Liver (tissue), 9 donors: ENCODE data around the gene NDUFV3. TPM values are rescaled to one million over a fixed set of nuclear protein-coding genes. Genes with fewer than 3 reads are reported as not detected.

Experiments
- DNase-seq: peaks from one replicate; pipeline ENCODE4 v3.0.0-alpha.2; 2017; ENCODE audit warnings: low spot score
- H3K27ac ChIP-seq, 2 donors: one replicate each; pipeline ENCODE4 v1.7.0; 2013; ENCODE audit warnings: inconsistent platforms in 2 of 2, low read length in 2 of 2, control low read depth in 1 of 2, low read depth in 1 of 2, mild to moderate bottlenecking in 1 of 2
- H3K27me3 ChIP-seq, 4 donors: one replicate each; pipeline versions ENCODE4 v1.6.1 to v1.7.0; 2013; ENCODE audit warnings: low read length in 3 of 4, inconsistent platforms in 1 of 4, mild to moderate bottlenecking in 1 of 4, moderate library complexity in 1 of 4; ENCODE audit not compliant: control insufficient read depth in 4 of 4, insufficient read depth in 4 of 4
- H3K36me3 ChIP-seq, 4 donors: one replicate each; pipeline versions ENCODE4 v1.6.1 to v1.7.0; 2013; ENCODE audit warnings: low read length in 3 of 4, mild to moderate bottlenecking in 3 of 4, low read depth in 1 of 4, moderate library complexity in 1 of 4; ENCODE audit not compliant: control insufficient read depth in 4 of 4, insufficient read depth in 3 of 4
- H3K4me1 ChIP-seq, 4 donors: one replicate each; pipeline versions ENCODE4 v1.6.1 to v1.7.0; 2013; ENCODE audit warnings: low read length in 3 of 4, mild to moderate bottlenecking in 3 of 4, moderate library complexity in 1 of 4; ENCODE audit not compliant: control insufficient read depth in 4 of 4, insufficient read depth in 4 of 4
- H3K4me3 ChIP-seq, 3 donors: one replicate each; pipeline versions ENCODE4 v1.6.1 to v1.7.0; 2013; ENCODE audit warnings: low read length in 3 of 3, control low read depth in 1 of 3, low read depth in 1 of 3, mild to moderate bottlenecking in 1 of 3
- H3K9ac ChIP-seq, 2 donors: one replicate each; pipeline ENCODE4 v1.7.0; 2013; ENCODE audit warnings: low read length in 2 of 2, mild to moderate bottlenecking in 2 of 2, moderate library complexity in 2 of 2, control low read depth in 1 of 2, low read depth in 1 of 2
- H3K9me3 ChIP-seq, 4 donors: one replicate each; pipeline versions ENCODE4 v1.6.1 to v1.7.0; 2013; ENCODE audit warnings: low read length in 3 of 4; ENCODE audit not compliant: control insufficient read depth in 4 of 4
- EGR1 ChIP-seq, 2 donors: IDR thresholded peaks; 2 replicates each; pipeline ENCODE4 v1.6.1; 2016 to 2018; ENCODE audit warnings: antibody characterized with exemption in 2 of 2, low read depth in 2 of 2
- FOXA2 ChIP-seq: IDR thresholded peaks from 2 replicates; pipeline ENCODE4 v1.6.1; 2016; ENCODE audit warnings: antibody characterized with exemption
- GABPA ChIP-seq, 2 donors: IDR thresholded peaks in 1 of 2; conservative IDR thresholded peaks in 1 of 2; 2 replicates each; pipeline ENCODE4 v1.6.1; 2016; ENCODE audit warnings: antibody characterized with exemption in 2 of 2, mild to moderate bottlenecking in 1 of 2, moderate library complexity in 1 of 2
- HNF4A ChIP-seq, 2 donors: conservative IDR thresholded peaks; 2 replicates each; pipeline ENCODE4 v1.6.1; 2016; ENCODE audit warnings: antibody characterized with exemption in 2 of 2, mild to moderate bottlenecking in 2 of 2
- HNF4G ChIP-seq: IDR thresholded peaks from 2 replicates; pipeline ENCODE4 v1.6.1; 2016; ENCODE audit warnings: antibody characterized with exemption
- JUND ChIP-seq, 2 donors: IDR thresholded peaks; 2 replicates each; pipeline ENCODE4 v1.6.1; 2016; ENCODE audit warnings: antibody characterized with exemption in 2 of 2
- MAX ChIP-seq: IDR thresholded peaks from 2 replicates; pipeline ENCODE4 v1.6.1; 2016; ENCODE audit warnings: antibody characterized with exemption
- NR2F2 ChIP-seq: IDR thresholded peaks from 2 replicates; pipeline ENCODE4 v1.6.1; 2016; ENCODE audit warnings: antibody characterized with exemption
- RAD21 ChIP-seq, 2 donors: IDR thresholded peaks; 2 replicates each; pipeline ENCODE4 v1.6.1; 2016; ENCODE audit warnings: antibody characterized with exemption in 2 of 2, mild to moderate bottlenecking in 2 of 2
- RXRA ChIP-seq, 2 donors: IDR thresholded peaks; 2 replicates each; pipeline ENCODE4 v1.6.1; 2017 to 2018; ENCODE audit warnings: antibody characterized with exemption in 2 of 2, mild to moderate bottlenecking in 1 of 2
- SP1 ChIP-seq: IDR thresholded peaks from 2 replicates; pipeline ENCODE4 v1.6.1; 2018; ENCODE audit warnings: antibody characterized with exemption, mild to moderate bottlenecking
- TAF1 ChIP-seq: conservative IDR thresholded peaks from 2 replicates; pipeline ENCODE4 v1.6.1; 2016; ENCODE audit warnings: antibody characterized with exemption, mild to moderate bottlenecking
- YY1 ChIP-seq: IDR thresholded peaks from 2 replicates; pipeline ENCODE4 v1.6.1; 2016; ENCODE audit warnings: antibody characterized with exemption, mild to moderate bottlenecking
- WGBS: extraction: QIAGEN DNeasy Blood & Tissue Kit; methylation state at CpG from one replicate; pipeline ENCODE4 v1.1.7; 2013; 5-methylcytosine and 5-hydroxymethylcytosine counted together
- polyA plus RNA-seq, 2 donors: library from polyadenylated mRNA; stranded (reverse) in 1 of 2; unstranded in 1 of 2; fragments of 200-250 nt in 1 of 2; fragments of >200 nt in 1 of 2; fragmentation: Nextera tagmentation in 1 of 2; extraction: Ambion mirVana in 1 of 2; gene quantifications; one replicate each; pipeline versions ENCODE4 v1.2.1 to v1.2.3, GENCODE V29; 2013 to 2015
- total RNA-seq, 2 donors: library from RNA; depleted of rRNA; stranded (reverse); fragments of >200 nt; gene quantifications; one replicate each; pipeline ENCODE4 v1.2.3, GENCODE V29; 2014
- TF ChIP-seq, protein P1 (sequence below): IDR thresholded peaks from 2 replicates; pipeline ENCODE4 v1.6.1; 2016; ENCODE audit warnings: antibody characterized with exemption
- TF ChIP-seq, protein P2 (sequence below): IDR thresholded peaks from 2 replicates; pipeline ENCODE4 v1.6.1; 2016; ENCODE audit warnings: antibody characterized with exemption, mild to moderate bottlenecking
- TF ChIP-seq, protein P3 (sequence below): IDR thresholded peaks from 2 replicates; pipeline ENCODE4 v1.6.1; 2016; ENCODE audit warnings: antibody characterized with exemption
- TF ChIP-seq, protein P4 (sequence below): fragments of 150-350 bp; IDR thresholded peaks from 2 replicates; pipeline ENCODE4 v1.5.1; 2017; ENCODE audit warnings: improper control_type of control experiment, low read depth, low read length; ENCODE audit not compliant: missing input control
- donor health status: healthy.
- donor health status: healthy.
- donor health status: healthy.
- donor health status: healthy.
- donor health status: healthy.

Gene NDUFV3
- total and polyA plus RNA-seq, 4 donors, result 15.8 to 31.3 (median 21.9) TPM

DNA sequence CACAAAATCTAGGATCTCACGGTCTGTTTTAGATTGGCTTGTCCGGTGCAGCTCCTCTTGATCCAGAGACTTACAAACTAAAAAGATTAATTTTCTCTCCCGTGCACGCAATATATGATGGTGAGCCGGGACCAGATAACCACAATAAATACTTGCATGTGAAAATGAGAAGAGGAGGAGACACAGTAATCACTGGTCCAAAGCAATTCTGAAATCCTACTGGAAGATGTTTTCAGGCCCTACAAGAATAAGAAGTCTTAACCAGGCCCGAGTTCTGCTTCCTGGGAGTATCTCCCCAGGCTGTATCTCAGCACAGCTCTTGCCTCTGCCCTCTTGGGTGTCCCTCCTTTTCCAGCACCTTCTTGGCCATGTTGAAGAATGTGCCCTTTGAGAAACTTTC is 12.8 kb upstream of the NDUFV3 start:
- Histone ChIP-seq H3K27me3 (no peaks in the 10 kb centered on the region), H3K4me1 (peaks cover 1 to 17% (median 14%) of the 10 kb centered on the region in 4 donors), H3K36me3 (peaks cover 3 to 4% (median 3%) of the 10 kb centered on the region in 4 donors), H3K9me3 (no peaks in the 10 kb centered on the region), H3K4me3 (peak overlapping the region in 2 of 3 donors; percentile 85 to 98), H3K9ac (peak overlapping the region in 1 of 2 donors; percentile 86), H3K27ac (no peak overlapping the region)
- TF ChIP-seq, protein P1, sequence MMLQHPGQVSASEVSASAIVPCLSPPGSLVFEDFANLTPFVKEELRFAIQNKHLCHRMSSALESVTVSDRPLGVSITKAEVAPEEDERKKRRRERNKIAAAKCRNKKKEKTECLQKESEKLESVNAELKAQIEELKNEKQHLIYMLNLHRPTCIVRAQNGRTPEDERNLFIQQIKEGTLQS, result no peak
- TF ChIP-seq, protein P2, sequence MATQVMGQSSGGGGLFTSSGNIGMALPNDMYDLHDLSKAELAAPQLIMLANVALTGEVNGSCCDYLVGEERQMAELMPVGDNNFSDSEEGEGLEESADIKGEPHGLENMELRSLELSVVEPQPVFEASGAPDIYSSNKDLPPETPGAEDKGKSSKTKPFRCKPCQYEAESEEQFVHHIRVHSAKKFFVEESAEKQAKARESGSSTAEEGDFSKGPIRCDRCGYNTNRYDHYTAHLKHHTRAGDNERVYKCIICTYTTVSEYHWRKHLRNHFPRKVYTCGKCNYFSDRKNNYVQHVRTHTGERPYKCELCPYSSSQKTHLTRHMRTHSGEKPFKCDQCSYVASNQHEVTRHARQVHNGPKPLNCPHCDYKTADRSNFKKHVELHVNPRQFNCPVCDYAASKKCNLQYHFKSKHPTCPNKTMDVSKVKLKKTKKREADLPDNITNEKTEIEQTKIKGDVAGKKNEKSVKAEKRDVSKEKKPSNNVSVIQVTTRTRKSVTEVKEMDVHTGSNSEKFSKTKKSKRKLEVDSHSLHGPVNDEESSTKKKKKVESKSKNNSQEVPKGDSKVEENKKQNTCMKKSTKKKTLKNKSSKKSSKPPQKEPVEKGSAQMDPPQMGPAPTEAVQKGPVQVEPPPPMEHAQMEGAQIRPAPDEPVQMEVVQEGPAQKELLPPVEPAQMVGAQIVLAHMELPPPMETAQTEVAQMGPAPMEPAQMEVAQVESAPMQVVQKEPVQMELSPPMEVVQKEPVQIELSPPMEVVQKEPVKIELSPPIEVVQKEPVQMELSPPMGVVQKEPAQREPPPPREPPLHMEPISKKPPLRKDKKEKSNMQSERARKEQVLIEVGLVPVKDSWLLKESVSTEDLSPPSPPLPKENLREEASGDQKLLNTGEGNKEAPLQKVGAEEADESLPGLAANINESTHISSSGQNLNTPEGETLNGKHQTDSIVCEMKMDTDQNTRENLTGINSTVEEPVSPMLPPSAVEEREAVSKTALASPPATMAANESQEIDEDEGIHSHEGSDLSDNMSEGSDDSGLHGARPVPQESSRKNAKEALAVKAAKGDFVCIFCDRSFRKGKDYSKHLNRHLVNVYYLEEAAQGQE, result no peak
- TF ChIP-seq, protein P3, sequence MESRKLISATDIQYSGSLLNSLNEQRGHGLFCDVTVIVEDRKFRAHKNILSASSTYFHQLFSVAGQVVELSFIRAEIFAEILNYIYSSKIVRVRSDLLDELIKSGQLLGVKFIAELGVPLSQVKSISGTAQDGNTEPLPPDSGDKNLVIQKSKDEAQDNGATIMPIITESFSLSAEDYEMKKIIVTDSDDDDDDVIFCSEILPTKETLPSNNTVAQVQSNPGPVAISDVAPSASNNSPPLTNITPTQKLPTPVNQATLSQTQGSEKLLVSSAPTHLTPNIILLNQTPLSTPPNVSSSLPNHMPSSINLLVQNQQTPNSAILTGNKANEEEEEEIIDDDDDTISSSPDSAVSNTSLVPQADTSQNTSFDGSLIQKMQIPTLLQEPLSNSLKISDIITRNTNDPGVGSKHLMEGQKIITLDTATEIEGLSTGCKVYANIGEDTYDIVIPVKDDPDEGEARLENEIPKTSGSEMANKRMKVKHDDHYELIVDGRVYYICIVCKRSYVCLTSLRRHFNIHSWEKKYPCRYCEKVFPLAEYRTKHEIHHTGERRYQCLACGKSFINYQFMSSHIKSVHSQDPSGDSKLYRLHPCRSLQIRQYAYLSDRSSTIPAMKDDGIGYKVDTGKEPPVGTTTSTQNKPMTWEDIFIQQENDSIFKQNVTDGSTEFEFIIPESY, result no peak
- TF ChIP-seq RXRA (IDR thresholded peaks at IDR 0.05), result no peak
- TF ChIP-seq NR2F2, result no peak
- TF ChIP-seq HNF4G, result no peak
- no peak for TF ChIP-seq TAF1
- no peak for TF ChIP-seq HNF4A (conservative IDR thresholded peaks at IDR 0.05)
- TF ChIP-seq MAX, result no peak
- no peak for TF ChIP-seq EGR1 (IDR thresholded peaks at IDR 0.05; ENCODE audit: low read depth in 2 of 2)
- TF ChIP-seq FOXA2, result no peak
- TF ChIP-seq GABPA (IDR thresholded peaks at IDR 0.05 in 1 of 2, conservative IDR thresholded peaks at IDR 0.05 in 1 of 2), result no peak
- WGBS, result 96% methylated on average over 6 of the region's 6 CpGs
- no peak for DNase-seq

- WGBS, result 94% methylated on average over 1 of the region's 1 CpG
- no peaks in the 10 kb centered on the region for H3K9me3 ChIP-seq
- DNase-seq, result no peak
- TF ChIP-seq MAX (no peak), SP1 (no peak), TAF1 (no peak), EGR1 (IDR thresholded peaks at IDR 0.05; ENCODE audit: low read depth in 2 of 2) (no peak), RAD21 (IDR thresholded peaks at IDR 0.05) (no peak), YY1 (no peak), RXRA (IDR thresholded peaks at IDR 0.05) (no peak), NR2F2 (no peak), HNF4G (no peak), FOXA2 (no peak), GABPA (IDR thresholded peaks at IDR 0.05 in 1 of 2, conservative IDR thresholded peaks at IDR 0.05 in 1 of 2) (no peak), HNF4A (conservative IDR thresholded peaks at IDR 0.05) (no peak), JUND (IDR thresholded peaks at IDR 0.05) (no peak)
- TF ChIP-seq, protein P4, sequence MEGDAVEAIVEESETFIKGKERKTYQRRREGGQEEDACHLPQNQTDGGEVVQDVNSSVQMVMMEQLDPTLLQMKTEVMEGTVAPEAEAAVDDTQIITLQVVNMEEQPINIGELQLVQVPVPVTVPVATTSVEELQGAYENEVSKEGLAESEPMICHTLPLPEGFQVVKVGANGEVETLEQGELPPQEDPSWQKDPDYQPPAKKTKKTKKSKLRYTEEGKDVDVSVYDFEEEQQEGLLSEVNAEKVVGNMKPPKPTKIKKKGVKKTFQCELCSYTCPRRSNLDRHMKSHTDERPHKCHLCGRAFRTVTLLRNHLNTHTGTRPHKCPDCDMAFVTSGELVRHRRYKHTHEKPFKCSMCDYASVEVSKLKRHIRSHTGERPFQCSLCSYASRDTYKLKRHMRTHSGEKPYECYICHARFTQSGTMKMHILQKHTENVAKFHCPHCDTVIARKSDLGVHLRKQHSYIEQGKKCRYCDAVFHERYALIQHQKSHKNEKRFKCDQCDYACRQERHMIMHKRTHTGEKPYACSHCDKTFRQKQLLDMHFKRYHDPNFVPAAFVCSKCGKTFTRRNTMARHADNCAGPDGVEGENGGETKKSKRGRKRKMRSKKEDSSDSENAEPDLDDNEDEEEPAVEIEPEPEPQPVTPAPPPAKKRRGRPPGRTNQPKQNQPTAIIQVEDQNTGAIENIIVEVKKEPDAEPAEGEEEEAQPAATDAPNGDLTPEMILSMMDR, result no peak
- TF ChIP-seq, protein P2, result no peak
- TF ChIP-seq, protein P1, result no peak
Measured at GRCh38 chr21:42883921-42884320, 9.2 kb upstream of the NDUFV3 start.

More at GRCh38 chr21:42883921-42884320, 9.2 kb upstream of the NDUFV3 start:
- Histone ChIP-seq H3K36me3 (peaks cover 0 to 3% (median 0%) of the 10 kb centered on the region in 4 donors), H3K27ac (no peak overlapping the region), H3K4me1 (peaks cover 0 to 7% (median 4%) of the 10 kb centered on the region in 4 donors), H3K9ac (no peak overlapping the region), H3K4me3 (no peak overlapping the region), H3K27me3 (no peaks in the 10 kb centered on the region)
